ENCODE data around the gene GLRX3. TPM values are rescaled to one million over a fixed set of nuclear protein-coding genes. Genes with fewer than 3 reads are reported as not detected.

Gene GLRX3
- total and polyA plus RNA-seq, 12 donors: 34.2 to 139 (median 73.2) TPM

GRCh38 chr10:130215931-130216231 lies 79.7 kb downstream of the GLRX3 start:
- no peak overlapping the region for H3K27ac ChIP-seq
- intact Hi-C loops (cut with DNase I): no loop called here
- no peak for TF ChIP-seq CTCF (IDR thresholded peaks at IDR 0.05)
- TF ChIP-seq POLR2A (IDR thresholded peaks at IDR 0.05): no peak

GRCh38 chr10:130218181-130218641 lies 82.0 kb downstream of the GLRX3 start:
- Histone ChIP-seq H3K4me3 (no peak overlapping the region), H3K27me3 (no peaks in the 10 kb centered on the region), H3K27ac (no peak overlapping the region), H3K4me1 (replicated peaks in 1 of 2) (no peaks in the 10 kb centered on the region), H3K9me3 (replicated peaks in 1 of 3) (no peaks in the 10 kb centered on the region), H3K36me3 (replicated peaks in 1 of 2) (no peaks in the 10 kb centered on the region)
- no peak for TF ChIP-seq CTCF (IDR thresholded peaks at IDR 0.05)
- TF ChIP-seq POLR2A (IDR thresholded peaks at IDR 0.05): no peak
- WGBS, 4 donors: 89 to 92% (median 92%) methylated on average over 10 to 12 of the region's 12 CpGs
- DNase-seq: no peak
- intact Hi-C loops (cut with DNase I): no loop called here

More at GRCh38 chr10:130215931-130216231, 79.7 kb downstream of the GLRX3 start:
- DNase-seq: no peak
- H3K4me1 ChIP-seq (replicated peaks in 1 of 2): no peaks in the 10 kb centered on the region
- H3K9me3 ChIP-seq (replicated peaks in 1 of 3): no peaks in the 10 kb centered on the region
- no peaks in the 10 kb centered on the region for H3K27me3 ChIP-seq
- 51 to 63% (median 58%) methylated on average over 8 of the region's 8 CpGs for WGBS, 4 donors
- no peaks in the 10 kb centered on the region for H3K36me3 ChIP-seq (replicated peaks in 1 of 2)
- H3K4me3 ChIP-seq: no peak overlapping the region

DNA sequence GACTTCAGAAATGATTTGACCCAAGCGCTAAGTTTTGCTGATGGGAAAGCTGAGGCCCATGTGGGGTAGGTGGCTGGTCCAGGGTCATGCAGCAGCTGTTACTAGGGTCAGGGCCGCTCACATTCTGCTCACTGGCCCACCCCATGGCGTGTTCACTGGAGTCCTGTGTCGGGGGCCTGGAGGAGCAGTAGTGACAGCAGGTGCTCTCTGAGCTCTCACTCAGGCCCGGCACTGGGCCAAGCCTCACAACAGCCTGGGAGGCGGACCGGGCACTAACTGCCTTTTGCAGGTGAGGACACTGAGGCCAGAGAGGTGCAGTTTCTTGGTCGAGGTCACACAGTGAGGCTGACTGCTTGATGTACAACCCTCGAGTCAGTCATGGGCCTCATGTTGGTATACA lies 82.7 kb downstream of the GLRX3 start:
- no peak for TF ChIP-seq POLR2A (IDR thresholded peaks at IDR 0.05)
- TF ChIP-seq CTCF (IDR thresholded peaks at IDR 0.05): no peak
- no peak overlapping the region for H3K27ac ChIP-seq
- no peaks in the 10 kb centered on the region for H3K4me1 ChIP-seq (replicated peaks in 1 of 2)
- no peaks in the 10 kb centered on the region for H3K27me3 ChIP-seq
- H3K36me3 ChIP-seq (replicated peaks in 1 of 2): no peaks in the 10 kb centered on the region
- intact Hi-C loops (cut with DNase I): no loop called here
- no peak overlapping the region for H3K4me3 ChIP-seq
- WGBS, 4 donors: 91 to 97% (median 93%) methylated on average over 4 to 9 of the region's 9 CpGs
- H3K9me3 ChIP-seq (replicated peaks in 1 of 3): no peaks in the 10 kb centered on the region
- DNase-seq: no peak

DNA sequence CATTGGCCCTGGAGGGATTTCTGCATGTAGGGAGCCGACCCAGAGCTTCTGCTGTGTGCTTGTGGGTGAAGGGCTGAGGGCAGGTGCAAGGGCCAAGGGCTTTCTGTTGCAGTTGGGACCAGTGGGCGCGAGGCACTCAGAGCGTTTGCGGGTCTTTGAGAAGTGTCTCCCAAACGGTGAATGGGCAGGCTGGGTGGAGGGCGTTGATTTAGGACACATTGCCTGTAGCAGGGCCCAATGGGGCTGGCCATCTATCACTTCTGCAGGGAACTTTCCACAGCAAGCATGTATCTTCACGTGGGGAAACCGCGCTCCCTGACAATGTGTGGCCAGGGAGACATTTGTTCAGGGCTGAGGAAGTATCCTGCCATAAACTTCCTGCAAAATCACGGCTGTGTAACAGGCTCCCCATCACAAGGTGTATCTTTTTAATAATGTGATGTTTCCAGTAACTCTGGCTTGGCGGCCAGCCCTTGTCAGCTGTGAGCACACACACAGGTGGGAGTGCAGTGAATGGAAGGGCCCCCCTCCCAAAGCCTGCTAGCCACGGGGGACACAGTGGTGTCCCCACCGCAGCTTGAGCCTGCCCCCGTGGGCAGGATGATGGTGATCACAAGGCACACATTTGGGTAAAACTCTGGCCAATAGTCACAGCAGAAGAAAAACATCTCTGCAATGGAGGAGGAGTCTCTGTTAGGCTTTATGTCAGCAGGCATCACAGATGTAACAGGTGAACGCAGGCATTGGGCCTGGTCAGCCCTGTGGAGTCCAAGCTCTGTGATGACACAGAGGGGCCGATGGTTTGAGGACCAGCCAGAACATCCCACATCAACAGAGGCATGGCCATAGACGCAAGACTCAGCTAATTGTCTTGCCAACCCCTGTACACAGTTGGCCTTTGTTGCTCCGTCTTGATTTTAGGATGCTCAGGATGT lies 84.3 kb downstream of the GLRX3 start:
- H3K36me3 ChIP-seq (replicated peaks in 1 of 2): no peaks in the 10 kb centered on the region
- no peak overlapping the region for H3K4me3 ChIP-seq
- no peaks in the 10 kb centered on the region for H3K27me3 ChIP-seq
- no peaks in the 10 kb centered on the region for H3K4me1 ChIP-seq (replicated peaks in 1 of 2)
- H3K9me3 ChIP-seq (replicated peaks in 1 of 3): no peaks in the 10 kb centered on the region
- 87 to 91% (median 89%) methylated on average over 13 to 19 of the region's 19 CpGs for WGBS, 4 donors
- TF ChIP-seq CTCF (IDR thresholded peaks at IDR 0.05) (no peak), POLR2A (IDR thresholded peaks at IDR 0.05) (no peak)
- DNase-seq: no peak
- no peak overlapping the region for H3K27ac ChIP-seq
- intact Hi-C loops (cut with DNase I): no loop called here
